Gastrocnemius medialis (tissue), 4 donors: Measurements from ENCODE around the gene TAF11L10. TPM values are rescaled to one million over a fixed set of nuclear protein-coding genes. Genes with fewer than 3 reads are reported as not detected.
"Not testable (repeated sequence)": the region's sequence is repeated elsewhere in the genome, so short reads cannot be mapped to it uniquely, and the experiment has no call there.

Experiments used
- ATAC-seq, 2 donors: fragments of 150-250 bp; one replicate each; pipeline ENCODE4 v1.9.1; 2016
- DNase-seq, 2 donors: peaks; one replicate each; pipeline ENCODE4 v3.0.0-alpha.2; 2019
- H3K27ac ChIP-seq, 4 donors: fragments of 200-600 bp; sonication (generic); 1 replicate in 1 of 4; 2 replicates in 3 of 4; pipeline ENCODE4 v1.5.1; 2016 to 2018; ENCODE audit warnings: mild to moderate bottlenecking in 2 of 4, moderate library complexity in 1 of 4
- H3K27me3 ChIP-seq, 3 donors: fragments of 200-600 bp; sonication (generic) in 2 of 3; 1 replicate in 1 of 3; 2 replicates in 2 of 3; pipeline versions ENCODE4 v1.5.1 to v1.6.0; 2016 to 2019; ENCODE audit warnings: mild to moderate bottlenecking in 1 of 3, moderate library complexity in 1 of 3
- H3K36me3 ChIP-seq, 2 donors: fragments of 200-600 bp; sonication (generic) in 1 of 2; one replicate each; pipeline ENCODE4 v1.5.1; 2017 to 2018
- H3K4me1 ChIP-seq, 2 donors: fragments of 200-600 bp; sonication (generic) in 1 of 2; one replicate each; pipeline ENCODE4 v1.5.1; 2016 to 2017; ENCODE audit warnings: mild to moderate bottlenecking in 2 of 2
- H3K4me3 ChIP-seq, 4 donors: fragments of 200-600 bp; sonication (generic) in 3 of 4; 1 replicate in 1 of 4; 2 replicates in 3 of 4; pipeline ENCODE4 v1.5.1; 2016 to 2019; ENCODE audit warnings: mild to moderate bottlenecking in 2 of 4
- H3K9me3 ChIP-seq, 3 donors: fragments of 200-600 bp; sonication (generic) in 2 of 3; 1 replicate in 1 of 3; 2 replicates in 2 of 3; pipeline ENCODE4 v1.5.1; 2016 to 2019
- CTCF ChIP-seq, 5 experiments: fragments of 450-650 bp in 3 of 5; fragments of 200-600 bp in 2 of 5; sonication (generic) in 2 of 5; IDR thresholded peaks in 4 of 5; conservative IDR thresholded peaks in 1 of 5; 1 replicate in 4 of 5; 2 replicates in 1 of 5; pipeline ENCODE4 v1.5.1; 2016 to 2019; ENCODE audit warnings: antibody characterized with exemption in 5 of 5, mild to moderate bottlenecking in 3 of 5, moderate library complexity in 3 of 5
- POLR2A ChIP-seq, 2 donors: fragments of 450-650 bp; IDR thresholded peaks; one replicate each; pipeline ENCODE4 v1.6.1; 2017; ENCODE audit warnings: antibody characterized with exemption in 2 of 2, mild to moderate bottlenecking in 2 of 2, moderate library complexity in 2 of 2
- in situ Hi-C, 4 donors: fragments of 200-750 bp; cut with MboI; loops; one replicate each; pipeline versions ENCODE4 v1.15.0 to v1.8.0; 2017; ENCODE audit warnings: low sequenced_read_pairs in 4 of 4
- intact Hi-C: fragments of 100-400 bp; cut with DNase I; formaldehyde crosslinking; loops from one replicate; pipeline ENCODE4 v1.15.1; 2023; ENCODE audit warnings: low total_unique reads
- total RNA-seq, 4 donors: library from RNA; depleted of rRNA; stranded (reverse); fragments of >200 nt; gene quantifications; one replicate each; pipeline versions ENCODE4 v1.1.0 to v1.2.3, GENCODE V29; 2016

Gene TAF11L10
- total RNA-seq, 4 donors from 2014 or later = not detected

GRCh38 chr5:17614872-17615605, 17.4 kb upstream of the TAF11L10 start:
- in situ Hi-C loops = no loop called here
- no peak for TF ChIP-seq CTCF (IDR thresholded peaks at IDR 0.05 in 4 of 5, conservative IDR thresholded peaks at IDR 0.05 in 1 of 5)
- TF ChIP-seq POLR2A (IDR thresholded peaks at IDR 0.05) = no peak
- no peaks in the 10 kb centered on the region for H3K36me3 ChIP-seq

GRCh38 chr5:17610092-17610491, 12.5 kb upstream of the TAF11L10 start, which contains the start of gene TAF11L12:
Gene TAF11L12, plus strand, starts transcription at chr5:17610392.
- in situ Hi-C loops, DNase-seq, H3K27me3 ChIP-seq, intact Hi-C loops, H3K4me3 ChIP-seq, ATAC-seq, H3K27ac ChIP-seq, H3K36me3 ChIP-seq, H3K4me1 ChIP-seq, H3K9me3 ChIP-seq: not testable (repeated sequence)

More at GRCh38 chr5:17614872-17615605, 17.4 kb upstream of the TAF11L10 start:
- intact Hi-C loops = no loop called here
- H3K4me3 ChIP-seq = no peak overlapping the region
- H3K4me1 ChIP-seq = no peaks in the 10 kb centered on the region
- H3K27ac ChIP-seq = no peak overlapping the region
- DNase-seq (no peak), ATAC-seq (no peak)
- H3K27me3 ChIP-seq = no peaks in the 10 kb centered on the region
- H3K9me3 ChIP-seq = no peaks in the 10 kb centered on the region

GRCh38 chr5:17607461-17607860, 9.8 kb upstream of the TAF11L10 start:
- H3K27me3 ChIP-seq, intact Hi-C loops, ATAC-seq, DNase-seq, H3K36me3 ChIP-seq, in situ Hi-C loops, H3K4me1 ChIP-seq, H3K4me3 ChIP-seq, H3K9me3 ChIP-seq, H3K27ac ChIP-seq: not testable (repeated sequence)

- Histone ChIP-seq H3K4me1 (no peaks in the 10 kb centered on the region), H3K27ac (no peak overlapping the region), H3K4me3 (no peak overlapping the region), H3K27me3 (no peaks in the 10 kb centered on the region), H3K9me3 (no peaks in the 10 kb centered on the region), H3K36me3 (no peaks in the 10 kb centered on the region)
- no peak for DNase-seq
- ATAC-seq = no peak
- intact Hi-C loops (no loop called here), in situ Hi-C loops (no loop called here)
- no peak for TF ChIP-seq CTCF (IDR thresholded peaks at IDR 0.05 in 4 of 5, conservative IDR thresholded peaks at IDR 0.05 in 1 of 5)
- TF ChIP-seq POLR2A (IDR thresholded peaks at IDR 0.05) = no peak
Measured at GRCh38 chr5:17604951-17605350, 7.3 kb upstream of the TAF11L10 start.

GRCh38 chr5:17603880-17604279, 6.3 kb upstream of the TAF11L10 start, which contains the start of gene TAF11L11:
Gene TAF11L11, plus strand, starts transcription at chr5:17604183.
- H3K9me3 ChIP-seq, in situ Hi-C loops, DNase-seq, H3K4me3 ChIP-seq, intact Hi-C loops, H3K36me3 ChIP-seq, ATAC-seq, H3K27ac ChIP-seq, H3K4me1 ChIP-seq, H3K27me3 ChIP-seq: not testable (repeated sequence)

GRCh38 chr5:17594255-17594654, 3.4 kb downstream of the TAF11L10 start, which contains the start of gene TAF11L9:
Gene TAF11L9, minus strand, starts transcription at chr5:17594394.
- ATAC-seq, H3K4me3 ChIP-seq, H3K27me3 ChIP-seq, in situ Hi-C loops, H3K36me3 ChIP-seq, intact Hi-C loops, H3K27ac ChIP-seq, H3K4me1 ChIP-seq, DNase-seq, H3K9me3 ChIP-seq: not testable (repeated sequence)

GRCh38 chr5:17590860-17591259, 6.8 kb downstream of the TAF11L10 start, which contains the start of gene TAF11L8:
Gene TAF11L8, minus strand, starts transcription at chr5:17590960.
- ATAC-seq, H3K27me3 ChIP-seq, H3K9me3 ChIP-seq, H3K36me3 ChIP-seq, in situ Hi-C loops, DNase-seq, H3K27ac ChIP-seq, intact Hi-C loops, H3K4me3 ChIP-seq, H3K4me1 ChIP-seq: not testable (repeated sequence)

GRCh38 chr5:17585658-17586057, 12.0 kb downstream of the TAF11L10 start, which contains the start of gene TAF11L7:
Gene TAF11L7, minus strand, starts transcription at chr5:17585758.
- not testable (repeated sequence) for H3K4me3 ChIP-seq, H3K36me3 ChIP-seq

More at GRCh38 chr5:17585658-17586057, 12.0 kb downstream of the TAF11L10 start, which contains the start of gene TAF11L7:
- H3K4me1 ChIP-seq, ATAC-seq, in situ Hi-C loops, H3K9me3 ChIP-seq, H3K27ac ChIP-seq, DNase-seq, H3K27me3 ChIP-seq, intact Hi-C loops: not testable (repeated sequence)
